ENCODE measurements around the gene OR5H6.

DNA sequence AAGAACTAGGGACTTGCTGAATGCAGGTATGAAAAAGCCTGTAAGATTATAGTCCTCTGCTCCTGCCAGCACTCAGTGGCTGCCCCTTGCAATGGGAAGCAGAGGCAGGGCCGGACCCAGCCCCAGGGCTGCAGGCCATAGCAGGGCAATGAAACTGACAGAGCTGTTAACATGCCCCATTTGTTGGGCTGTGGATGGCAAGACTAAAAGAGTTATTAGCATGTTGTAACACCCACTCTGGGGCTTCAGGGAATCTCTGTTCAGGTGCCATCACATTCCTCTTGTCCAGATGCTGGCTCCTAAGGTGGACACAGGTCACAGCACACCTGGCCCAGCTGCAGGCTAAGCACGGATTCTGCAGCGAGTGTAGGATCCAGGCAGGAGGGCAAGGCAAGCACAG lies 10.9 kb downstream of the OR5H6 start:
- TF ChIP-seq, protein P1, sequence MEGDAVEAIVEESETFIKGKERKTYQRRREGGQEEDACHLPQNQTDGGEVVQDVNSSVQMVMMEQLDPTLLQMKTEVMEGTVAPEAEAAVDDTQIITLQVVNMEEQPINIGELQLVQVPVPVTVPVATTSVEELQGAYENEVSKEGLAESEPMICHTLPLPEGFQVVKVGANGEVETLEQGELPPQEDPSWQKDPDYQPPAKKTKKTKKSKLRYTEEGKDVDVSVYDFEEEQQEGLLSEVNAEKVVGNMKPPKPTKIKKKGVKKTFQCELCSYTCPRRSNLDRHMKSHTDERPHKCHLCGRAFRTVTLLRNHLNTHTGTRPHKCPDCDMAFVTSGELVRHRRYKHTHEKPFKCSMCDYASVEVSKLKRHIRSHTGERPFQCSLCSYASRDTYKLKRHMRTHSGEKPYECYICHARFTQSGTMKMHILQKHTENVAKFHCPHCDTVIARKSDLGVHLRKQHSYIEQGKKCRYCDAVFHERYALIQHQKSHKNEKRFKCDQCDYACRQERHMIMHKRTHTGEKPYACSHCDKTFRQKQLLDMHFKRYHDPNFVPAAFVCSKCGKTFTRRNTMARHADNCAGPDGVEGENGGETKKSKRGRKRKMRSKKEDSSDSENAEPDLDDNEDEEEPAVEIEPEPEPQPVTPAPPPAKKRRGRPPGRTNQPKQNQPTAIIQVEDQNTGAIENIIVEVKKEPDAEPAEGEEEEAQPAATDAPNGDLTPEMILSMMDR (IDR thresholded peaks at IDR 0.05), result no peak
- TF ChIP-seq EP300 (IDR thresholded peaks at IDR 0.05; ENCODE audit: low read depth) (no peak), POLR2A (IDR thresholded peaks at IDR 0.05) (no peak), POLR2AphosphoS5 (IDR thresholded peaks at IDR 0.05) (no peak)

Data from transverse colon (tissue), 4 donors.